Esophagus squamous epithelium (tissue), 5 donors: Measurements from ENCODE around the gene SLC7A8. TPM values are rescaled to one million over a fixed set of nuclear protein-coding genes. Genes with fewer than 3 reads are reported as not detected.
A peak's percentile ranks its signal among the peaks of the same experiment; 100 is the strongest.

Experiments
- DNase-seq: peaks from one replicate; lab custom pipeline; 2025; lab: John Stamatoyannopoulos, UW
- H3K27ac ChIP-seq, 4 donors: fragments of 200-600 bp; sonication (generic); one replicate each; pipeline ENCODE4 v1.5.1; 2016 to 2019; ENCODE audit warnings: mild to moderate bottlenecking in 1 of 4
- H3K27me3 ChIP-seq, 4 donors: fragments of 200-600 bp; sonication (generic); 1 replicate in 3 of 4; 2 replicates in 1 of 4; pipeline versions ENCODE4 v1.5.1 to v1.6.0; 2017 to 2021; ENCODE audit warnings: antibody characterized with exemption in 1 of 4
- H3K36me3 ChIP-seq, 3 donors: fragments of 200-600 bp; sonication (generic); one replicate each; pipeline ENCODE4 v1.5.1; 2016 to 2019
- H3K4me1 ChIP-seq, 3 donors: fragments of 200-600 bp; sonication (generic); one replicate each; pipeline ENCODE4 v1.5.1; 2017 to 2019
- H3K4me3 ChIP-seq, 4 donors: fragments of 200-600 bp; sonication (generic); 1 replicate in 3 of 4; 2 replicates in 1 of 4; pipeline ENCODE4 v1.5.1; 2016 to 2019; ENCODE audit warnings: mild to moderate bottlenecking in 2 of 4, moderate library complexity in 1 of 4
- H3K9me3 ChIP-seq, 3 donors: fragments of 200-600 bp; sonication (generic); one replicate each; pipeline ENCODE4 v1.5.1; 2016 to 2019
- POLR2A ChIP-seq, 4 donors: fragments of 450-650 bp; IDR thresholded peaks; one replicate each; pipeline ENCODE4 v1.6.1; 2017; ENCODE audit warnings: antibody characterized with exemption in 4 of 4, mild to moderate bottlenecking in 4 of 4, moderate library complexity in 3 of 4
- WGBS, 2 donors: methylation state at CpG; one replicate each; pipeline ENCODE4 v1.1.5; 2018; 5-methylcytosine and 5-hydroxymethylcytosine counted together
- intact Hi-C: fragments of 100-400 bp; cut with DNase I; formaldehyde crosslinking; loops from one replicate; pipeline ENCODE4 v1.15.0; 2022
- total RNA-seq, 4 donors: library from RNA; depleted of rRNA; stranded (reverse); fragments of >200 nt; gene quantifications; one replicate each; pipeline ENCODE4 v1.1.0, GENCODE V29; 2016
- TF ChIP-seq, protein P1 (sequence below), 6 experiments: fragments of 450-650 bp in 4 of 6; fragments of 200-600 bp in 2 of 6; sonication (generic) in 2 of 6; IDR thresholded peaks; one replicate each; pipeline ENCODE4 v1.5.1; 2016 to 2019; ENCODE audit warnings: antibody characterized with exemption in 6 of 6, mild to moderate bottlenecking in 4 of 6, moderate library complexity in 4 of 6
- donor health status: DM: yes; HTN: yes; CAD: no.

SLC7A8 gene
- total RNA-seq, 4 donors from 2014 or later = 22.2 to 58.0 (median 39.8) TPM

DNA sequence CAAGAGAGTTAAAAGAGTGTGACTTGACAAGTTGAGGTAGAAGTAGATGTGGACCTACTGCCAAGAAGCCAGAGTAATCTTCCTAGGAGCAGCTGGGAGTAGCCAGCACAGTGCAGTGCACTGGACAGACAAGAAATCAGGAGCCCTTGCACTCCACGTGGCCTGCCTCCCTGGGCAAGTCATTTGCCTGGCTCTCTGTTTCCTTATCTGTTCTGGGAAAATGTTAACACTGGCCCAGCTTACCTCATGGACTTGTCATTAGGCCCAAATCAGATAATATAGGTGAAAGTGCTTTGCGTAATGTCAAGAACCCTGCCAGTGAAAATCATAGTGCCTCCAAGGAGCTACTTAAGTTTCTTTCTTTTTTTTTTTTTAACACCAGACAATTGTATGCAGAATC, 19.2 kb downstream of the SLC7A8 start:
- Histone ChIP-seq H3K4me3 (no peak overlapping the region), H3K27ac (no peak overlapping the region), H3K4me1 (peaks cover 6 to 37% (median 17%) of the 10 kb centered on the region in 3 donors), H3K36me3 (peaks cover 0 to 45% (median 0%) of the 10 kb centered on the region in 3 donors), H3K9me3 (no peaks in the 10 kb centered on the region), H3K27me3 (no peaks in the 10 kb centered on the region)
- TF ChIP-seq, protein P1, sequence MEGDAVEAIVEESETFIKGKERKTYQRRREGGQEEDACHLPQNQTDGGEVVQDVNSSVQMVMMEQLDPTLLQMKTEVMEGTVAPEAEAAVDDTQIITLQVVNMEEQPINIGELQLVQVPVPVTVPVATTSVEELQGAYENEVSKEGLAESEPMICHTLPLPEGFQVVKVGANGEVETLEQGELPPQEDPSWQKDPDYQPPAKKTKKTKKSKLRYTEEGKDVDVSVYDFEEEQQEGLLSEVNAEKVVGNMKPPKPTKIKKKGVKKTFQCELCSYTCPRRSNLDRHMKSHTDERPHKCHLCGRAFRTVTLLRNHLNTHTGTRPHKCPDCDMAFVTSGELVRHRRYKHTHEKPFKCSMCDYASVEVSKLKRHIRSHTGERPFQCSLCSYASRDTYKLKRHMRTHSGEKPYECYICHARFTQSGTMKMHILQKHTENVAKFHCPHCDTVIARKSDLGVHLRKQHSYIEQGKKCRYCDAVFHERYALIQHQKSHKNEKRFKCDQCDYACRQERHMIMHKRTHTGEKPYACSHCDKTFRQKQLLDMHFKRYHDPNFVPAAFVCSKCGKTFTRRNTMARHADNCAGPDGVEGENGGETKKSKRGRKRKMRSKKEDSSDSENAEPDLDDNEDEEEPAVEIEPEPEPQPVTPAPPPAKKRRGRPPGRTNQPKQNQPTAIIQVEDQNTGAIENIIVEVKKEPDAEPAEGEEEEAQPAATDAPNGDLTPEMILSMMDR (IDR thresholded peaks at IDR 0.05) = no peak
- no peak for TF ChIP-seq POLR2A (IDR thresholded peaks at IDR 0.05)
- WGBS, 2 donors = 44 to 59% methylated on average over 2 of the region's 2 CpGs
- DNase-seq = no peak
- intact Hi-C loops = no loop called here

DNA sequence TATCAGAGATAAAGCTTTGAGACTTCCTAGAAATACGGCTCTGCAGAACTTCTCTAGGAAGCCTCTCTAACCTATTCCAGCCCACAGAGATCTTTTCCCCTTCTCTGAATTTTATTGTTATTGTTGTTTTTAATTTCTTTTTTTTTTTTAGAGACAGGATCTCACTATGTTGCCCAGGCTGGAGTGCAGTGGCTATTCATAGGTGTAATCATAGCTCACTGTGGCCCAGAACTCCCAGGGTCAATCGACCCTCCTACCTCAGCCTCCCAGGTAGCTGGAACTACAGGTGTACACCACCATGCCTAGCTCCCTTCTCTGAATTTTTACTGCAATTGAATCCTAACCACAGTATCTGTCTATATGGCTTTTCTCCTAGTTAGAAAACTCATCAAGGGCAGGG, 19.6 kb downstream of the SLC7A8 start:
- no peak for DNase-seq
- intact Hi-C loops = no loop called here
- H3K4me1 ChIP-seq = peaks cover 6 to 41% (median 17%) of the 10 kb centered on the region in 3 donors
- H3K36me3 ChIP-seq = peaks cover 0 to 45% (median 0%) of the 10 kb centered on the region in 3 donors
- H3K9me3 ChIP-seq = no peaks in the 10 kb centered on the region
- H3K4me3 ChIP-seq = no peak overlapping the region
- 88 to 93% methylated on average over 1 to 2 of the region's 2 CpGs for WGBS, 2 donors
- no peak overlapping the region for H3K27ac ChIP-seq
- TF ChIP-seq, protein P1 (IDR thresholded peaks at IDR 0.05) = no peak
- no peak for TF ChIP-seq POLR2A (IDR thresholded peaks at IDR 0.05)
- H3K27me3 ChIP-seq = no peaks in the 10 kb centered on the region

DNA sequence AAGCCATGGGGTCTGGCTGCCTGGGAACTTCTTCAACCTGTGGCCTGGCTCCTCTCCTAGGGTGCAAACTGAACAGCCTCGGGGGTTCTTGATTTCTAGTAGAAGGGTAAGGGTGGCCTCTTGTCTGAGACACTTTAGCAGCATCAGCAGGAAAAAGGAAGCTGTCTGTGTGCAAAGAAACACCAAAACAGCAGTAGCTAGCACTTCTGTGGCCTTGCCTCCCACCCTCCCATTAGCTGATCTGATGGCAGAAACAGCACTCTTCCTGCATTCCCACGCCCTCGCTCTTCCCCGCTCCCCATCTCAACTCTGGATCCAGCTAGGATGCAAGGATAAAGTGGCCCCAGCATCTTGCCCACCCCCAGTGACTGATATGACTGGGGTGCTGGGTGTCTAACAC, 20.7 kb downstream of the SLC7A8 start:
- Histone ChIP-seq H3K27ac (peak overlapping the region in 1 of 4 donors; percentile 87), H3K4me3 (no peak overlapping the region), H3K27me3 (no peaks in the 10 kb centered on the region), H3K36me3 (peaks cover 0 to 45% (median 0%) of the 10 kb centered on the region in 3 donors), H3K9me3 (no peaks in the 10 kb centered on the region), H3K4me1 (peaks cover 6 to 47% (median 17%) of the 10 kb centered on the region in 3 donors)
- no peak for DNase-seq
- WGBS, 2 donors = 84 to 87% methylated on average over 3 to 4 of the region's 4 CpGs
- intact Hi-C loops = no loop called here
- TF ChIP-seq, protein P1 (IDR thresholded peaks at IDR 0.05) = no peak
- TF ChIP-seq POLR2A (IDR thresholded peaks at IDR 0.05) = no peak

DNA sequence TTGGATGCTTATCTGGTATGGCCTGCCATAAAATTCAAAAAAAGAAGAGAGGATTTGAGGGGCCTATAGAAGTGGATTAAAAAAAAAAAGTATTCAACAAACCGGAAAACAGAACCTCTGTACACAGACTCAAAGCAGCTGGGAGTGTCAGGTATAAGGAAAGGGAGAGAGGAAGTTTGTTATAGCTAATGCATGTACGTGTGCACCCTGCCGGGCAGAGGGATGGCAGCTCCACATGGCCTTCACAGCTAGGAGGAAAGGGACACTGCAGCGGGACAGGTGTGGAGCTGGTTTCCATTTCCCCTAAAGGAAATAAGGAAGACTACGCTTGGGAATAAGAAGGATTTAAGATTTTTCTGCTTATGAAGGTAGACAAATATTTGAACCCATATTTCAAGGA, 21.5 kb downstream of the SLC7A8 start:
- intact Hi-C loops = no loop called here
- no peak for DNase-seq
- TF ChIP-seq, protein P1 (IDR thresholded peaks at IDR 0.05) = no peak
- TF ChIP-seq POLR2A (IDR thresholded peaks at IDR 0.05) = no peak
- H3K27me3 ChIP-seq = no peaks in the 10 kb centered on the region
- H3K36me3 ChIP-seq = peaks cover 0 to 45% (median 0%) of the 10 kb centered on the region in 3 donors
- no peak overlapping the region for H3K4me3 ChIP-seq
- 80 to 82% methylated on average over 5 of the region's 5 CpGs for WGBS, 2 donors
- peak overlapping the region in 3 of 4 donors; percentile 82 to 87 (median 87) for H3K27ac ChIP-seq
- peaks cover 6 to 55% (median 17%) of the 10 kb centered on the region in 3 donors for H3K4me1 ChIP-seq
- no peaks in the 10 kb centered on the region for H3K9me3 ChIP-seq

DNA sequence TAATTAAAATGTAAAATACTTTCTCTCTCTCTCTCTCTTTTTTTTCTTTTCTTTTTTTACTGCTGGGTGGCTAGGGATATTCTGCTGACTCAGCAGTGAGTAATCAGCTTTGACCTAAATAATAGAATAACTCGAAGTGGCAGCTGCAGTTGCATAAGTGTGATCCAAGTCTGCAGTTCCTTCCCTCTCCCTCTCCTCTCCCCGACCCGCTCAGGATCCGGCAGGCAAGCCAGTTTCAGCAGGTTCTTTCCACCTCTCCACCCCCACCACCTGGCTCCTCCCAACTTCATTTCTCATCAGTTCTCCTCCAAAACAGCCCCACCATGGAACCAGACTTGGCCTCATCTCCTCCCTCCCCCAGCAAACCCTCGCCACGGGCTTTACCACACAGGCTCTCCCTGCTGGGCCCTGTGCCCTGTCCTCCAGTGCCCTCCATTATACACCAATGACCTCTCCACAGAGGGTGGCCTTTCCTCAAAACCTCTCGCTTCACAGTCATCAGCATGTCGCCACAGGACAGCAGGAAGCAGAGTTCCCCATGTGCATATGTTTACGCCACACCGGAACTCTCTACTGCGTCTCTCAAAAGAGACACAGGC, 22.4 kb downstream of the SLC7A8 start:
- whole genome bisulfite sequencing, 2 donors = 10 to 23% methylated on average over 10 of the region's 11 CpGs
- no peak for TF ChIP-seq POLR2A (IDR thresholded peaks at IDR 0.05)
- TF ChIP-seq, protein P1 (IDR thresholded peaks at IDR 0.05) = no peak
- H3K27me3 ChIP-seq = no peaks in the 10 kb centered on the region
- H3K4me1 ChIP-seq = peaks cover 6 to 65% (median 17%) of the 10 kb centered on the region in 3 donors
- peak overlapping the region; percentile 82 to 88 (median 87) for H3K27ac ChIP-seq
- H3K4me3 ChIP-seq = peak overlapping the region in 1 of 4 donors; percentile 34
- no peaks in the 10 kb centered on the region for H3K9me3 ChIP-seq
- peak; percentile 29 for DNase-seq
- intact Hi-C loops = no loop called here
- peaks cover 0 to 35% (median 0%) of the 10 kb centered on the region in 3 donors for H3K36me3 ChIP-seq
